SU-DHL-6 (cell line): ENCODE measurements around the gene TCF19.

Source experiments
- H2AFZ ChIP-seq: fragments of 200-600 bp; sonication (generic); 2 replicates; pipeline ENCODE4 v1.6.1; 2014; ENCODE audit warnings: low read depth, mild to moderate bottlenecking, moderate library complexity, mixed read lengths, antibody characterized with exemption, low read length; ENCODE audit not compliant: severe bottlenecking
- H3F3A ChIP-seq: fragments of 200-600 bp; shearing (Covaris generic); 2 replicates; pipeline ENCODE4 v1.6.0; 2016; ENCODE audit warnings: antibody characterized with exemption, mild to moderate bottlenecking; ENCODE audit not compliant: insufficient read depth
- H3K27ac ChIP-seq: fragments of 200-600 bp; sonication (generic); 2 replicates; pipeline ENCODE4 v1.5.1; 2016; ENCODE audit warnings: low read depth, mild to moderate bottlenecking, low read length, moderate library complexity, mixed read lengths
- H3K27me3 ChIP-seq: fragments of 200-600 bp; sonication (generic), shearing (Covaris generic); 2 replicates; pipeline ENCODE4 v1.6.0; 2014; ENCODE audit warnings: mild to moderate bottlenecking, low read length
- H3K36me3 ChIP-seq: fragments of 200-600 bp; sonication (generic); 2 replicates; pipeline ENCODE4 v1.6.1; 2014; ENCODE audit warnings: mild to moderate bottlenecking, low read length, mixed read lengths
- H3K4me2 ChIP-seq: fragments of 300-600, 200-600 bp; shearing (Covaris generic), sonication (generic); 2 replicates; pipeline ENCODE4 v1.6.0; 2014; ENCODE audit warnings: low read length, low read depth, mild to moderate bottlenecking; ENCODE audit not compliant: poor library complexity, severe bottlenecking
- H3K4me3 ChIP-seq: fragments of 200-600 bp; sonication (generic); 2 replicates; pipeline ENCODE4 v1.5.1; 2014; ENCODE audit warnings: antibody characterized with exemption, low read length, mild to moderate bottlenecking, mixed read lengths; ENCODE audit not compliant: insufficient read depth, poor library complexity, severe bottlenecking
- H3K79me2 ChIP-seq: fragments of 200-600 bp; sonication (generic); 2 replicates; pipeline ENCODE4 v1.6.1; 2014; ENCODE audit warnings: mild to moderate bottlenecking, low read length, moderate library complexity; ENCODE audit not compliant: insufficient read depth
- H3K9ac ChIP-seq: fragments of 200-600 bp; sonication (generic); 2 replicates; pipeline ENCODE4 v1.7.0; 2014; ENCODE audit warnings: mild to moderate bottlenecking, low read length
- H3K9me2 ChIP-seq: fragments of 200-600 bp; sonication (generic); replicated peaks from 2 replicates; pipeline ENCODE4 v1.6.1; 2014; ENCODE audit warnings: low read length; ENCODE audit not compliant: insufficient read depth
- H3K9me3 ChIP-seq: fragments of 200-600 bp; sonication (generic); 2 replicates; pipeline ENCODE4 v1.6.1; 2014; ENCODE audit warnings: low read length, mixed read lengths; ENCODE audit not compliant: insufficient read depth
- H4K20me1 ChIP-seq: fragments of 200-600 bp; sonication (generic); 2 replicates; pipeline ENCODE4 v1.6.1; 2014; ENCODE audit warnings: low read depth, mild to moderate bottlenecking, antibody characterized with exemption, low read length, moderate library complexity, mixed read lengths
- EZH2phosphoT487 ChIP-seq: fragments of 200-600 bp; sonication (generic), shearing (Covaris generic); conservative IDR thresholded peaks from 2 replicates; pipeline ENCODE4 v1.6.1; 2018; ENCODE audit warnings: mild to moderate bottlenecking, antibody characterized with exemption, low read length, moderate library complexity, mixed read lengths
- TF ChIP-seq, protein P1 (sequence below): fragments of 200-600 bp; sonication (generic); IDR thresholded peaks from one replicate; pipeline ENCODE4 v1.5.1; 2017; ENCODE audit warnings: antibody characterized with exemption, mild to moderate bottlenecking, low read length, moderate library complexity; ENCODE audit not compliant: insufficient read depth, poor library complexity, severe bottlenecking

Gene TCF19

DNA sequence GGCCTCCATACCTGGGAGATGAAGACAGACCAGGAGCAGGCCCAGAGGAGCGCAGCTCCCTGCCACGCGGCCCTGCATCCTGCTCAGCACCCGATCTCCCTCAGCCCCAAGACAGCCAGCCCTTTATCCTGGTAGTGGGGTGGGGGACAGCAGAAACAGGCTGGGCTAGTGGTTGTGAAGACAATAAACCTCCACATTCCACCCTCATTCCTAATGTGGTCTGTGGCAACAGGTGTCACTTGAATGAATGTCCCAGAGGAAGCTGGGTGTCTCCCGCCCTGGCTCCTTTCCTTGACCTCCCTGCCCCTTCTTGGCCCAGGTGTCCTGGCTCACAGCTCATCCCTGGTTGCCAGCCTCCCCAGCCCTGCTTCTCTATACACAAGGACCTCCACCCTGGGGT, 45.9 kb upstream of the TCF19 start, which contains the start of gene C6orf15:
Gene C6orf15, minus strand, starts transcription at position 98 of the 400 bp plus-strand sequence. Its CDS starts 20 bp downstream, at position 78.
- no peaks in the 10 kb centered on the region for H3K27me3 ChIP-seq
- TF ChIP-seq, protein P1, sequence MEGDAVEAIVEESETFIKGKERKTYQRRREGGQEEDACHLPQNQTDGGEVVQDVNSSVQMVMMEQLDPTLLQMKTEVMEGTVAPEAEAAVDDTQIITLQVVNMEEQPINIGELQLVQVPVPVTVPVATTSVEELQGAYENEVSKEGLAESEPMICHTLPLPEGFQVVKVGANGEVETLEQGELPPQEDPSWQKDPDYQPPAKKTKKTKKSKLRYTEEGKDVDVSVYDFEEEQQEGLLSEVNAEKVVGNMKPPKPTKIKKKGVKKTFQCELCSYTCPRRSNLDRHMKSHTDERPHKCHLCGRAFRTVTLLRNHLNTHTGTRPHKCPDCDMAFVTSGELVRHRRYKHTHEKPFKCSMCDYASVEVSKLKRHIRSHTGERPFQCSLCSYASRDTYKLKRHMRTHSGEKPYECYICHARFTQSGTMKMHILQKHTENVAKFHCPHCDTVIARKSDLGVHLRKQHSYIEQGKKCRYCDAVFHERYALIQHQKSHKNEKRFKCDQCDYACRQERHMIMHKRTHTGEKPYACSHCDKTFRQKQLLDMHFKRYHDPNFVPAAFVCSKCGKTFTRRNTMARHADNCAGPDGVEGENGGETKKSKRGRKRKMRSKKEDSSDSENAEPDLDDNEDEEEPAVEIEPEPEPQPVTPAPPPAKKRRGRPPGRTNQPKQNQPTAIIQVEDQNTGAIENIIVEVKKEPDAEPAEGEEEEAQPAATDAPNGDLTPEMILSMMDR, result no peak
- no peak within 1 kb of the TSS for H2AFZ ChIP-seq
- no peak within 1 kb of the TSS for H3K9ac ChIP-seq
- H4K20me1 ChIP-seq, result no peaks in the 10 kb centered on the region
- no peaks in the 10 kb centered on the region for H3F3A ChIP-seq
- no peaks in the 10 kb centered on the region for H3K9me2 ChIP-seq
- H3K27ac ChIP-seq, result no peak within 1 kb of the TSS
- H3K4me2 ChIP-seq, result no peak within 1 kb of the TSS
- H3K4me3 ChIP-seq, result no peak within 1 kb of the TSS
- H3K79me2 ChIP-seq, result no peaks in the 10 kb centered on the region
- H3K36me3 ChIP-seq, result no peaks in the 10 kb centered on the region
- H3K9me3 ChIP-seq, result no peaks in the 10 kb centered on the region

DNA sequence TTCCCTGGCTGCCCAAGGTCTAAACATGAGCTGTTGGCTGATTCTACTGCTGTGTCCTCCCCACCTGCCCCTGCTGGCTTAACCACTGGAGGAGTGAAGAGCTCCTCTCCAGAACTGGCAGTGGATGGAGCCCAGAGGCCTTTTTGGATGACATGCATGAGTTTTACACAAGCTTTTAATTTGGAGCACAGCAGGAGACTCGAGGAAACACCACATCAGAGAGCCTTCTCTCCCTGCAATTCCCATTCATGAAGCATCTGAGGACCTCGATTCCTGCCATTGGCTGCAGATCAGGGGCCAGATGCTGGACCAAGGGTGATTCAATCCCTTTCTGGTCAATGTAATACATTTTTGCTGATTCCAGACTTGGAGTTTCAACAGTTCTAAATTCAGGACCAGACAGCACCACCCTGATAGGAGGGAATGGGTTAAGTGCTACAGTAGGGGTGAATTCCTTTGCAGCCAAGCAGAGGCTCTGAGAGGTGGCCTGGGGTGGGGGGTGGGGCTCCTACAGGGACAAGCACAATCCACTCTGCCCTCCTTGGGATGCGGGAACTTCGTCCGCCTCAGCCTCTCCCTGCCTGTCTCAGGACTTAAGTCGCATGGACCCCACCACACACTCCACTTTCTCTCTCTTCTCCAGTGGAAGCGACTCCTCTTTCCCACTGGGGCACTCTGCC, 44.4 kb upstream of the TCF19 start:
- H2AFZ ChIP-seq, result no peak overlapping the region
- no peak overlapping the region for H3K27ac ChIP-seq
- H3F3A ChIP-seq, result no peaks in the 10 kb centered on the region
- no peaks in the 10 kb centered on the region for H3K9me2 ChIP-seq
- H3K4me3 ChIP-seq, result no peak overlapping the region
- no peaks in the 10 kb centered on the region for H3K36me3 ChIP-seq
- H4K20me1 ChIP-seq, result no peaks in the 10 kb centered on the region
- no peaks in the 10 kb centered on the region for H3K79me2 ChIP-seq
- TF ChIP-seq EZH2phosphoT487, result no peak
- TF ChIP-seq, protein P1, result no peak
- no peak overlapping the region for H3K9ac ChIP-seq
- no peaks in the 10 kb centered on the region for H3K9me3 ChIP-seq
- no peaks in the 10 kb centered on the region for H3K27me3 ChIP-seq
- H3K4me2 ChIP-seq, result no peak overlapping the region

GRCh38 chr6:31114541-31114878, 43.9 kb upstream of the TCF19 start, which contains the start of gene PSORS1C1:
Gene PSORS1C1 (plus strand): TSS chr6:31114800. CDS start chr6:31129633, 14,833 bp downstream.
- Histone ChIP-seq H2AFZ (no peak within 1 kb of the TSS), H3K79me2 (no peaks in the 10 kb centered on the region), H3K9ac (no peak within 1 kb of the TSS), H3K9me3 (no peaks in the 10 kb centered on the region), H3K27me3 (no peaks in the 10 kb centered on the region), H3K9me2 (no peaks in the 10 kb centered on the region), H3K36me3 (no peaks in the 10 kb centered on the region), H3K4me3 (no peak within 1 kb of the TSS), H3F3A (no peaks in the 10 kb centered on the region), H4K20me1 (no peaks in the 10 kb centered on the region), H3K27ac (no peak within 1 kb of the TSS), H3K4me2 (no peak within 1 kb of the TSS)
- no peak for TF ChIP-seq EZH2phosphoT487
- TF ChIP-seq, protein P1, result no peak
